ENCODE data around the gene C1orf141. TPM values are rescaled to one million over a fixed set of nuclear protein-coding genes. Genes with fewer than 3 reads are reported as not detected.

C1orf141 gene
- total and polyA plus RNA-seq, 12 donors: 0.61 TPM; not detected in 11

- Histone ChIP-seq H3K27ac (no peak overlapping the region), H3K9me3 (replicated peaks in 1 of 3) (no peaks in the 10 kb centered on the region), H3K27me3 (no peaks in the 10 kb centered on the region), H3K4me3 (no peak overlapping the region), H3K4me1 (replicated peaks in 1 of 2) (peaks cover 5% of the 10 kb centered on the region in 2 donors), H3K36me3 (replicated peaks in 1 of 2) (no peaks in the 10 kb centered on the region)
- DNase-seq: no peak
- TF ChIP-seq POLR2A (IDR thresholded peaks at IDR 0.05) (no peak), CTCF (IDR thresholded peaks at IDR 0.05) (no peak)
- WGBS, 4 donors: 47 to 78% (median 58%) methylated on average over 2 of the region's 2 CpGs
- intact Hi-C loops (cut with DNase I): no loop called here
Measured at GRCh38 chr1:67169496-67169895, 34.7 kb upstream of the C1orf141 start.

DNA sequence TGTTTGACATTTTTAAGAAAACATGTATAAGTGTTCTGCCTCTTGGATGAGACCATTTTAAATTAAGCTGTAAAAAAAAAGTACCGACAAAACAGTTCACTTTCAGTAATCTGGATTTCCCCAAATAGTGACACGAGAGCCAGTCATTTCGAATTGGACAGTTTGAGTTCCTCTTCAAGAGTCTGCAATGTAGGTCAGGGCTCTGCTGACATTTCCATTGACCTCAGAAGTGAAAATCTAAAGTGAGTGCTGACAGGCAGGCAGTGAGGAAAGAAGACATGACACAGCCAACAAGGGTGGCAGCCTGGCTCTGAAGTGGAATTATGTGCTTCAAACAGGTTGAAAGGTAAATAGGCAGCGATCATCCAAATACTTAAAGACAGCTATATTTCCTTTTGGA, 31.4 kb upstream of the C1orf141 start, which contains the start of gene IL23R:
IL23R (plus strand) TSS at position 259 of the 400 bp plus-strand sequence. CDS start 1,667 bp downstream, outside the sequence.
- H3K4me1 ChIP-seq (replicated peaks in 1 of 2): peaks cover 5% of the 10 kb centered on the region in 2 donors

GRCh38 chr1:67165468-67166041, 30.8 kb upstream of the C1orf141 start:
- 95 to 98% (median 96%) methylated on average over 4 of the region's 4 CpGs for WGBS, 4 donors
- no peak for DNase-seq
- intact Hi-C loops (cut with DNase I): no loop called here
- TF ChIP-seq POLR2A (IDR thresholded peaks at IDR 0.05) (no peak), CTCF (IDR thresholded peaks at IDR 0.05) (no peak)
- Histone ChIP-seq H3K27me3 (no peaks in the 10 kb centered on the region), H3K9me3 (replicated peaks in 1 of 3) (no peaks in the 10 kb centered on the region), H3K4me1 (replicated peaks in 1 of 2) (peaks cover 5% of the 10 kb centered on the region in 2 donors), H3K27ac (no peak overlapping the region), H3K4me3 (no peak overlapping the region), H3K36me3 (replicated peaks in 1 of 2) (no peaks in the 10 kb centered on the region)

More for the DNA sequence above, 31.4 kb upstream of the C1orf141 start, which contains the start of gene IL23R:
- Histone ChIP-seq H3K27ac (no peak within 1 kb of the TSS), H3K9me3 (replicated peaks in 1 of 3) (no peaks in the 10 kb centered on the region), H3K36me3 (replicated peaks in 1 of 2) (no peaks in the 10 kb centered on the region), H3K4me3 (no peak within 1 kb of the TSS), H3K27me3 (no peaks in the 10 kb centered on the region)
- intact Hi-C loops (cut with DNase I): no loop called here
- peak in 6 of 7 donors; percentile 33 to 64 (median 50) for DNase-seq
- TF ChIP-seq POLR2A (IDR thresholded peaks at IDR 0.05) (no peak), CTCF (IDR thresholded peaks at IDR 0.05) (no peak)
- WGBS, 4 donors: 34 to 50% (median 46%) methylated on average over 4 of the region's 4 CpGs

GRCh38 chr1:67162954-67163353, 28.2 kb upstream of the C1orf141 start:
- TF ChIP-seq CTCF (IDR thresholded peaks at IDR 0.05): no peak
- no peak overlapping the region for H3K27ac ChIP-seq
- peaks cover 5% of the 10 kb centered on the region in 2 donors for H3K4me1 ChIP-seq (replicated peaks in 1 of 2)
- no peaks in the 10 kb centered on the region for H3K27me3 ChIP-seq
- DNase-seq: no peak
- 94 to 100% (median 98%) methylated on average over 2 of the region's 2 CpGs for WGBS, 4 donors
- intact Hi-C loops (cut with DNase I): no loop called here
- H3K4me3 ChIP-seq: no peak overlapping the region
- no peaks in the 10 kb centered on the region for H3K9me3 ChIP-seq (replicated peaks in 1 of 3)
- H3K36me3 ChIP-seq (replicated peaks in 1 of 2): no peaks in the 10 kb centered on the region

Data from adrenal gland (tissue), 12 donors.